SU-DHL-6 (cell line): ENCODE results near the gene GIGYF2.

Source experiments
- H2AFZ ChIP-seq: fragments of 200-600 bp; sonication (generic); 2 replicates; pipeline ENCODE4 v1.6.1; 2014; ENCODE audit warnings: low read depth, mild to moderate bottlenecking, moderate library complexity, mixed read lengths, antibody characterized with exemption, low read length; ENCODE audit not compliant: severe bottlenecking
- H3F3A ChIP-seq: fragments of 200-600 bp; shearing (Covaris generic); 2 replicates; pipeline ENCODE4 v1.6.0; 2016; ENCODE audit warnings: antibody characterized with exemption, mild to moderate bottlenecking; ENCODE audit not compliant: insufficient read depth
- H3K27ac ChIP-seq: fragments of 200-600 bp; sonication (generic); 2 replicates; pipeline ENCODE4 v1.5.1; 2016; ENCODE audit warnings: low read depth, mild to moderate bottlenecking, low read length, moderate library complexity, mixed read lengths
- H3K27me3 ChIP-seq: fragments of 200-600 bp; sonication (generic), shearing (Covaris generic); 2 replicates; pipeline ENCODE4 v1.6.0; 2014; ENCODE audit warnings: mild to moderate bottlenecking, low read length
- H3K36me3 ChIP-seq: fragments of 200-600 bp; sonication (generic); 2 replicates; pipeline ENCODE4 v1.6.1; 2014; ENCODE audit warnings: mild to moderate bottlenecking, low read length, mixed read lengths
- H3K4me2 ChIP-seq: fragments of 300-600, 200-600 bp; shearing (Covaris generic), sonication (generic); 2 replicates; pipeline ENCODE4 v1.6.0; 2014; ENCODE audit warnings: low read length, low read depth, mild to moderate bottlenecking; ENCODE audit not compliant: poor library complexity, severe bottlenecking
- H3K4me3 ChIP-seq: fragments of 200-600 bp; sonication (generic); 2 replicates; pipeline ENCODE4 v1.5.1; 2014; ENCODE audit warnings: antibody characterized with exemption, low read length, mild to moderate bottlenecking, mixed read lengths; ENCODE audit not compliant: insufficient read depth, poor library complexity, severe bottlenecking
- H3K79me2 ChIP-seq: fragments of 200-600 bp; sonication (generic); 2 replicates; pipeline ENCODE4 v1.6.1; 2014; ENCODE audit warnings: mild to moderate bottlenecking, low read length, moderate library complexity; ENCODE audit not compliant: insufficient read depth
- H3K9ac ChIP-seq: fragments of 200-600 bp; sonication (generic); 2 replicates; pipeline ENCODE4 v1.7.0; 2014; ENCODE audit warnings: mild to moderate bottlenecking, low read length
- H3K9me2 ChIP-seq: fragments of 200-600 bp; sonication (generic); replicated peaks from 2 replicates; pipeline ENCODE4 v1.6.1; 2014; ENCODE audit warnings: low read length; ENCODE audit not compliant: insufficient read depth
- H3K9me3 ChIP-seq: fragments of 200-600 bp; sonication (generic); 2 replicates; pipeline ENCODE4 v1.6.1; 2014; ENCODE audit warnings: low read length, mixed read lengths; ENCODE audit not compliant: insufficient read depth
- H4K20me1 ChIP-seq: fragments of 200-600 bp; sonication (generic); 2 replicates; pipeline ENCODE4 v1.6.1; 2014; ENCODE audit warnings: low read depth, mild to moderate bottlenecking, antibody characterized with exemption, low read length, moderate library complexity, mixed read lengths
- EZH2phosphoT487 ChIP-seq: fragments of 200-600 bp; sonication (generic), shearing (Covaris generic); conservative IDR thresholded peaks from 2 replicates; pipeline ENCODE4 v1.6.1; 2018; ENCODE audit warnings: mild to moderate bottlenecking, antibody characterized with exemption, low read length, moderate library complexity, mixed read lengths
- TF ChIP-seq, protein P1 (sequence below): fragments of 200-600 bp; sonication (generic); IDR thresholded peaks from one replicate; pipeline ENCODE4 v1.5.1; 2017; ENCODE audit warnings: antibody characterized with exemption, mild to moderate bottlenecking, low read length, moderate library complexity; ENCODE audit not compliant: insufficient read depth, poor library complexity, severe bottlenecking

GIGYF2 gene

DNA sequence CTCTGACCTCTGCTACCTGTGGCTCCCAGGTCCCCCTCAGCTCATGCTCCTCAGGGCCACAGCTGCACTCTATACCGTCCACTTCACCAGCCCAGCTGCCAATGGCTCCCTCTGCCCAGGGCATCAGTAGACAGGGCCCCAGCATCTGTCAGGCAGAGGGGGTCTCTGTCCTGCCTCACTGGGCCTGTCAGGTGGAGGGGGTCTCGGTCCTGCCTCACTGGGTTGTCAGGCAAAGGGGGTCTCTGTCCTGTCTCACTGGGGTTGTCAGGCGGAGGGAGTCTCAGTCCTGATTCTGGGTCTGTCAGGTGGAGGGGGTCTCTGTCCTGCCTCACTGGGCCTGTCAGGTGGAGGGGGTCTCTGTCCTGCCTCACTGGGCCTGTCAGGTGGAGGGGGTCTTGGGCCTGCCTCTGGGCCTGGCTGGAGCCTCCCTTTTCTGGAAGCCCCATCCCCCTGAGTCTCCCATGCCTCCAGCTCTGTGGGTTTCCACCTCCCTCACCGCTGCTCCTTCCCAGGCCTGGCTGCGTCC is 192.8 kb downstream of the GIGYF2 start:
- no peak overlapping the region for H3K9ac ChIP-seq
- H3K4me3 ChIP-seq: no peak overlapping the region
- no peaks in the 10 kb centered on the region for H3K9me3 ChIP-seq
- TF ChIP-seq, protein P1, sequence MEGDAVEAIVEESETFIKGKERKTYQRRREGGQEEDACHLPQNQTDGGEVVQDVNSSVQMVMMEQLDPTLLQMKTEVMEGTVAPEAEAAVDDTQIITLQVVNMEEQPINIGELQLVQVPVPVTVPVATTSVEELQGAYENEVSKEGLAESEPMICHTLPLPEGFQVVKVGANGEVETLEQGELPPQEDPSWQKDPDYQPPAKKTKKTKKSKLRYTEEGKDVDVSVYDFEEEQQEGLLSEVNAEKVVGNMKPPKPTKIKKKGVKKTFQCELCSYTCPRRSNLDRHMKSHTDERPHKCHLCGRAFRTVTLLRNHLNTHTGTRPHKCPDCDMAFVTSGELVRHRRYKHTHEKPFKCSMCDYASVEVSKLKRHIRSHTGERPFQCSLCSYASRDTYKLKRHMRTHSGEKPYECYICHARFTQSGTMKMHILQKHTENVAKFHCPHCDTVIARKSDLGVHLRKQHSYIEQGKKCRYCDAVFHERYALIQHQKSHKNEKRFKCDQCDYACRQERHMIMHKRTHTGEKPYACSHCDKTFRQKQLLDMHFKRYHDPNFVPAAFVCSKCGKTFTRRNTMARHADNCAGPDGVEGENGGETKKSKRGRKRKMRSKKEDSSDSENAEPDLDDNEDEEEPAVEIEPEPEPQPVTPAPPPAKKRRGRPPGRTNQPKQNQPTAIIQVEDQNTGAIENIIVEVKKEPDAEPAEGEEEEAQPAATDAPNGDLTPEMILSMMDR: no peak
- TF ChIP-seq EZH2phosphoT487: no peak
- H4K20me1 ChIP-seq: no peaks in the 10 kb centered on the region
- no peaks in the 10 kb centered on the region for H3F3A ChIP-seq
- no peak overlapping the region for H2AFZ ChIP-seq
- no peaks in the 10 kb centered on the region for H3K9me2 ChIP-seq
- no peaks in the 10 kb centered on the region for H3K79me2 ChIP-seq
- no peaks in the 10 kb centered on the region for H3K27me3 ChIP-seq
- H3K4me2 ChIP-seq: no peak overlapping the region
- H3K36me3 ChIP-seq: no peaks in the 10 kb centered on the region
- no peak overlapping the region for H3K27ac ChIP-seq

DNA sequence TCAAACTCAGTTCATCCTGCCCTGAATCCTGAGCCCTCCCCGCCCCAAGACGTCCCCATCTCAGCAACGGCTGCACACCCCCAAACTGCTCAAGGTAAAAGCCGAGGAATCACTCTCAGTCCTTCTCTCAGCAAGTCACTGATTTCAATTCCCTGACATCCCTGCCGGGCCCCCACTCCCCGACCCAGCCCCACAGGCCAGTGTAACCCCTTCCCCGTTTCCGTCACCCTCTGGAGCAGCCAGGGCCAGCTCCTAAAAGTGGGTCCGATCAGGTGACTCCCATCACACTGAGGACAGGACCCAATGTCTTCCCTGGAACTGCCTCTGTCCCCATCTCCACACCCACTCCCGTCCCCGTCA is 193.4 kb downstream of the GIGYF2 start:
- TF ChIP-seq, protein P1: no peak
- no peak for TF ChIP-seq EZH2phosphoT487
- no peak overlapping the region for H3K27ac ChIP-seq
- no peaks in the 10 kb centered on the region for H3K9me3 ChIP-seq

DNA sequence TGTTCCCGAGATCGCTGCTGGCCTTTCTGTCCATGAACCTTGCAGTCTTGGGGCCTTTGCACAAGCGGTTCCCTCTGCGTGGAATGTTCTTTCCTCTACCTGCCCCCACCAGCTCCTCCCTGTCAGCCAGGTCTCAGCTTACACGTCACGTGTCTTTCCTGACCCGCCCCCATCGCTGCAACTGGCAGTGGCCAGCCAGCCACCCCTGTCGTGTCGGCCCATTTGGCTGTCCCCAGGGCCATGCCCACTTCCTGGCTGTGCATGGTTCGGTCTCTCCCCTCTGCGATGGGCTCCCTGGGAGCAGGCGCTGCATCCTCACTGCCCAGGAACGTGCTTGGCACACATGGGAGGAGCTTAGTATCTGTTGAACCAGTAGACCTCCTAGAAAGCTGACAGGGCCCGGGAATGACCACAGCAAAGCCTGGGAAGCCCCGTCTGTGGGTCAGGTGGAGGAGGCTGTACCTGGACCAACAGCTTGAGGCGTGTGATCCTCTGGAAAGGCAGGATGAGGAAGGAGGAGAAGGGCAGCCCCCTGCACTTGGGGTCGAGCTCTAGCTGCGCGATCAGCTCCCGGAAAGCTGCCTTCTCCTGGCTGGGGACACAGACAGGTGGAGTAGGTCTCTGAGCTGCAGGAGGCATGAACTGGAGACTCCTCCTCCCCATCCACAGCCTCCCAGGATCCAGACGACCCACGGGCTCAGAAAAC is 193.9 kb downstream of the GIGYF2 start:
- Histone ChIP-seq H3K9ac (no peak overlapping the region), H4K20me1 (no peaks in the 10 kb centered on the region), H3K4me3 (no peak overlapping the region), H3K4me2 (no peak overlapping the region), H3K9me2 (no peaks in the 10 kb centered on the region), H3K9me3 (no peaks in the 10 kb centered on the region), H3K27me3 (no peaks in the 10 kb centered on the region), H3K27ac (no peak overlapping the region), H2AFZ (no peak overlapping the region), H3F3A (no peaks in the 10 kb centered on the region), H3K79me2 (no peaks in the 10 kb centered on the region), H3K36me3 (no peaks in the 10 kb centered on the region)
- no peak for TF ChIP-seq EZH2phosphoT487
- TF ChIP-seq, protein P1: no peak

More for the DNA sequence above, 193.4 kb downstream of the GIGYF2 start:
- no peaks in the 10 kb centered on the region for H4K20me1 ChIP-seq
- H3K4me2 ChIP-seq: no peak overlapping the region
- H3K79me2 ChIP-seq: no peaks in the 10 kb centered on the region
- H3K9ac ChIP-seq: no peak overlapping the region
- H2AFZ ChIP-seq: no peak overlapping the region
- H3F3A ChIP-seq: no peaks in the 10 kb centered on the region
- H3K36me3 ChIP-seq: no peaks in the 10 kb centered on the region
- H3K4me3 ChIP-seq: no peak overlapping the region
- no peaks in the 10 kb centered on the region for H3K27me3 ChIP-seq
- H3K9me2 ChIP-seq: no peaks in the 10 kb centered on the region
